GM13976 (cell line): Measurements from ENCODE around the gene PSMB2.

ENCODE experiments used
- DNase-seq: peaks from one replicate; pipeline ENCODE4 v3.0.0; 2012; ENCODE audit warnings: low spot score
- in situ Hi-C: fragments of 300-500 bp; cut with MboI; formaldehyde crosslinking; loops from one replicate; pipeline ENCODE4 v1.12.0; 2022; ENCODE audit warnings: low sequenced_read_pairs, mixed read lengths, inconsistent platforms; ENCODE audit not compliant: unreplicated experiment
- TF ChIP-seq, protein P1 (sequence below): IDR thresholded peaks from 2 replicates; pipeline ENCODE4 v1.5.1; 2012; ENCODE audit warnings: borderline replicate concordance, mild to moderate bottlenecking; ENCODE audit not compliant: insufficient read depth; ENCODE audit errors: extremely low read depth, missing control alignments, control extremely low read depth

The PSMB2 gene

DNA sequence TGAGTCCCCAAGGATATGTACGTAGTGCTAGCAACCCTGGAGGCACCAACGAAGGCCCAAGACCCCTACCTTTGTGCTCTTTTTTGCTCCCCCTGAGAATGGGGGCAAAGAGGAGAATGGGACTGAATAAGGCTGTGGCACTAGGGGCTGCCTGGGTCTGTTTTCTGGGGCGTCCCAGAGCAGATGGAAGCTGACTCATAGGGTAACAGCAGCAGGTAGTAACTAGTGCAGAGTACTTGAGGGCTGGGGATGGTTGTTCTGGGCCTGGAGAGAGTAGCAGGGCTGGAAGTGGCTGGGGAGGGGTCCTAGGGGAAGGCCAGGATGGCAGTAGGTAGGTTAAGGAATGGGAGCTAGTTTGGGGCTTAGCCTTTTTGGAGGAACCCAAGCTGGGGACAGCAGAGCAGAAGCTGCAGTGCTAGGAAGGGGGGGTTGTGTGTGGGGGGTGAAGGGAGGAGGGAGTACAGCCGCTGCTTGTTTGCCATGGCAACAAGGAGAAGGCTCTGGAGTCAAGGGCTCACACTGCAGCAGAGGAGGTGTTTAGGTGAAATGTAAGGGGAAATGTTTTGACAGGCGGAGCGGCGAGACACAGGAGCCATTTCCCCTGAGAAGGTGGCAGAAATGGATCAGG, 81.9 kb downstream of the PSMB2 start:
- no peak for DNase-seq
- in situ Hi-C loops: no loop called here
- TF ChIP-seq, protein P1, sequence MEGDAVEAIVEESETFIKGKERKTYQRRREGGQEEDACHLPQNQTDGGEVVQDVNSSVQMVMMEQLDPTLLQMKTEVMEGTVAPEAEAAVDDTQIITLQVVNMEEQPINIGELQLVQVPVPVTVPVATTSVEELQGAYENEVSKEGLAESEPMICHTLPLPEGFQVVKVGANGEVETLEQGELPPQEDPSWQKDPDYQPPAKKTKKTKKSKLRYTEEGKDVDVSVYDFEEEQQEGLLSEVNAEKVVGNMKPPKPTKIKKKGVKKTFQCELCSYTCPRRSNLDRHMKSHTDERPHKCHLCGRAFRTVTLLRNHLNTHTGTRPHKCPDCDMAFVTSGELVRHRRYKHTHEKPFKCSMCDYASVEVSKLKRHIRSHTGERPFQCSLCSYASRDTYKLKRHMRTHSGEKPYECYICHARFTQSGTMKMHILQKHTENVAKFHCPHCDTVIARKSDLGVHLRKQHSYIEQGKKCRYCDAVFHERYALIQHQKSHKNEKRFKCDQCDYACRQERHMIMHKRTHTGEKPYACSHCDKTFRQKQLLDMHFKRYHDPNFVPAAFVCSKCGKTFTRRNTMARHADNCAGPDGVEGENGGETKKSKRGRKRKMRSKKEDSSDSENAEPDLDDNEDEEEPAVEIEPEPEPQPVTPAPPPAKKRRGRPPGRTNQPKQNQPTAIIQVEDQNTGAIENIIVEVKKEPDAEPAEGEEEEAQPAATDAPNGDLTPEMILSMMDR: no peak

GRCh38 chr1:35558374-35559316, 82.7 kb downstream of the PSMB2 start:
- DNase-seq: peak; percentile 34
- TF ChIP-seq, protein P1: no peak
- in situ Hi-C loops: no loop called here

GRCh38 chr1:35557611-35558373, 83.5 kb downstream of the PSMB2 start, which contains the start of gene NCDN:
NCDN (plus strand) TSS chr1:35557799; CDS start chr1:35558191, 392 bp downstream.
- in situ Hi-C loops: no loop called here
- DNase-seq: peak; percentile 97
- TF ChIP-seq, protein P1: no peak

GRCh38 chr1:35557118-35557610, 84.2 kb downstream of the PSMB2 start, which contains the start of gene KIAA0319L:
KIAA0319L (minus strand) TSS chr1:35557403; CDS start chr1:35554491, 2,912 bp downstream.
- DNase-seq: peak; percentile 93
- TF ChIP-seq, protein P1: no peak
- in situ Hi-C loops: no loop called here

GRCh38 chr1:35556484-35557117, 84.7 kb downstream of the PSMB2 start:
- in situ Hi-C loops: no loop called here
- TF ChIP-seq, protein P1: peak; percentile 8
- no peak for DNase-seq
